SK-N-SH (cell line): Measurements from ENCODE around the gene ITM2B.

Experiments used
- GATA2 ChIP-seq: sonication (generic); formaldehyde crosslinking; IDR thresholded peaks from 2 replicates; pipeline ENCODE4 v1.5.0; 2020; ENCODE audit warnings: mild to moderate bottlenecking, missing genetic modification reagents
- TCF12 ChIP-seq: IDR thresholded peaks from 2 replicates; pipeline ENCODE4 v1.4.0; 2012
- YY1 ChIP-seq: IDR thresholded peaks from 2 replicates; pipeline ENCODE4 v1.4.0; 2012; ENCODE audit warnings: low read depth, mild to moderate bottlenecking
- TF ChIP-seq, protein P1 (sequence below): fragments of 200-600 bp; sonication (generic); IDR thresholded peaks from 2 replicates; pipeline ENCODE4 v1.6.1; 2017; ENCODE audit warnings: antibody characterized with exemption, mild to moderate bottlenecking, moderate library complexity

DNA sequence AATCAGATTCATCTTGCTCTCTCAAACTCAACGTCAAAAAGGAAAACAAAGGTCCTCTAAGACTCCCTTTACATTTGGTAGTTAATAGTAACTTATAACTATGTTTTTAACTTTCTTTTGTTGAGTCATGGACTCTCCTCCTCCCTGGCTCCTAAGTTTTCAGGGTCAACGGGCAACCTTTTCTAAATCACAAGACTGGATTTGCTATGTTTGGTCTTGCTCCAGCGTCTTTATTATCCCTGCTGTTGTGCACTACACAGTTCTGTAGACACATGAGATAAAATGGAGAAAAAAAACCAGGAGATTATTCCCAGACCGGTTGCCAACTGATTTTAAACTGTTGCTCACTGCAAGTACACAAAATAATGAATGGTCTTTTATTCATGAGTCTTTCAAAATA, 1.9 kb upstream of the ITM2B start:
- TF ChIP-seq, protein P1, sequence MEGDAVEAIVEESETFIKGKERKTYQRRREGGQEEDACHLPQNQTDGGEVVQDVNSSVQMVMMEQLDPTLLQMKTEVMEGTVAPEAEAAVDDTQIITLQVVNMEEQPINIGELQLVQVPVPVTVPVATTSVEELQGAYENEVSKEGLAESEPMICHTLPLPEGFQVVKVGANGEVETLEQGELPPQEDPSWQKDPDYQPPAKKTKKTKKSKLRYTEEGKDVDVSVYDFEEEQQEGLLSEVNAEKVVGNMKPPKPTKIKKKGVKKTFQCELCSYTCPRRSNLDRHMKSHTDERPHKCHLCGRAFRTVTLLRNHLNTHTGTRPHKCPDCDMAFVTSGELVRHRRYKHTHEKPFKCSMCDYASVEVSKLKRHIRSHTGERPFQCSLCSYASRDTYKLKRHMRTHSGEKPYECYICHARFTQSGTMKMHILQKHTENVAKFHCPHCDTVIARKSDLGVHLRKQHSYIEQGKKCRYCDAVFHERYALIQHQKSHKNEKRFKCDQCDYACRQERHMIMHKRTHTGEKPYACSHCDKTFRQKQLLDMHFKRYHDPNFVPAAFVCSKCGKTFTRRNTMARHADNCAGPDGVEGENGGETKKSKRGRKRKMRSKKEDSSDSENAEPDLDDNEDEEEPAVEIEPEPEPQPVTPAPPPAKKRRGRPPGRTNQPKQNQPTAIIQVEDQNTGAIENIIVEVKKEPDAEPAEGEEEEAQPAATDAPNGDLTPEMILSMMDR: no peak
- TF ChIP-seq GATA2 (no peak), YY1 (no peak), TCF12 (no peak)
